ENCODE measurements around the gene UROC1.

Gene UROC1

DNA sequence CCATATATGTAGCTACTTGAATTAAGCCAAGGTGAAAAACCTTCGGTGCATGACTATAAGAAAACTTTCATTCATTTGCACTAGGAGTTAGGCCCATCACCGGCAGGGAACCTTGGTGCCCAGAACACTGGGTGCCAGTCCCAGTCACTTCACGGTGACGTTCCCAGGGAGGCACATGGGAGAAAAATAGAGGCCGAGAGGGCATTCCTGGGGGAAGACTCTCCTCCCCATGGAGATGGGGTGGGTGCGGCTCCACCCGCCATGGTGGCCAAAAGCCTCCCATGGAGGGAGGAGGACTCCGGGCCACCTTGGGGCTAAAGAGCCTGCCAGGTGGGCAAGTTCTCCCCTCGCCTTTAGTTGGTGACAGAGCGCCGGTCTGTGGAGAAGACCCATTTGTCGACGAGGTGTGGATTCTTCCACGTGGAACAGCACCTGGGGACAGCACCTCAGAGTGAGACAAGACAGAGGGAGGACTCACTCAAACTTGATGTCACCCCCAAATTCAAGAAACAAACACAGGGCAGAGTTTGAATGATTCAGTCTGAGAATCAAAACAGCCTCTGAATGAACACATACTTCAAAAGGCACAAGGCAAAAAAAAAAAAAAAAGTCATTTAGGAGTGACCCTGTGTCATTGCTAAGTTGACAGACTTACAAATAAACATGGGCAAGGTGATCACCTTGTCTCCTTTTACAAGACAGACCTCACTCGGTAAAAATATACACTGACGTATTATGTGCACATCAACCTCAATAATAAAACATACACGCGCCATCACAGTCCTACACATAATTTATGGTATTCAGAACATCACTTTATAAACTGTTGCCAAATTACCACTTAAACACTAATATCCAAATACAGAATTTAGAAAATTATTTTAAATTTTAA is 80.5 kb downstream of the UROC1 start:
- TF ChIP-seq, protein P1, sequence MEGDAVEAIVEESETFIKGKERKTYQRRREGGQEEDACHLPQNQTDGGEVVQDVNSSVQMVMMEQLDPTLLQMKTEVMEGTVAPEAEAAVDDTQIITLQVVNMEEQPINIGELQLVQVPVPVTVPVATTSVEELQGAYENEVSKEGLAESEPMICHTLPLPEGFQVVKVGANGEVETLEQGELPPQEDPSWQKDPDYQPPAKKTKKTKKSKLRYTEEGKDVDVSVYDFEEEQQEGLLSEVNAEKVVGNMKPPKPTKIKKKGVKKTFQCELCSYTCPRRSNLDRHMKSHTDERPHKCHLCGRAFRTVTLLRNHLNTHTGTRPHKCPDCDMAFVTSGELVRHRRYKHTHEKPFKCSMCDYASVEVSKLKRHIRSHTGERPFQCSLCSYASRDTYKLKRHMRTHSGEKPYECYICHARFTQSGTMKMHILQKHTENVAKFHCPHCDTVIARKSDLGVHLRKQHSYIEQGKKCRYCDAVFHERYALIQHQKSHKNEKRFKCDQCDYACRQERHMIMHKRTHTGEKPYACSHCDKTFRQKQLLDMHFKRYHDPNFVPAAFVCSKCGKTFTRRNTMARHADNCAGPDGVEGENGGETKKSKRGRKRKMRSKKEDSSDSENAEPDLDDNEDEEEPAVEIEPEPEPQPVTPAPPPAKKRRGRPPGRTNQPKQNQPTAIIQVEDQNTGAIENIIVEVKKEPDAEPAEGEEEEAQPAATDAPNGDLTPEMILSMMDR (IDR thresholded peaks at IDR 0.05; ENCODE audit: low read depth, low read length) = no peak
- no peak for DNase-seq (ENCODE audit: low read depth in 2 of 2)
- no peak overlapping the region for H3K4me3 ChIP-seq (replicated peaks in 1 of 2; ENCODE audit: low read depth in 2 of 2, low read length in 2 of 2)

DNA sequence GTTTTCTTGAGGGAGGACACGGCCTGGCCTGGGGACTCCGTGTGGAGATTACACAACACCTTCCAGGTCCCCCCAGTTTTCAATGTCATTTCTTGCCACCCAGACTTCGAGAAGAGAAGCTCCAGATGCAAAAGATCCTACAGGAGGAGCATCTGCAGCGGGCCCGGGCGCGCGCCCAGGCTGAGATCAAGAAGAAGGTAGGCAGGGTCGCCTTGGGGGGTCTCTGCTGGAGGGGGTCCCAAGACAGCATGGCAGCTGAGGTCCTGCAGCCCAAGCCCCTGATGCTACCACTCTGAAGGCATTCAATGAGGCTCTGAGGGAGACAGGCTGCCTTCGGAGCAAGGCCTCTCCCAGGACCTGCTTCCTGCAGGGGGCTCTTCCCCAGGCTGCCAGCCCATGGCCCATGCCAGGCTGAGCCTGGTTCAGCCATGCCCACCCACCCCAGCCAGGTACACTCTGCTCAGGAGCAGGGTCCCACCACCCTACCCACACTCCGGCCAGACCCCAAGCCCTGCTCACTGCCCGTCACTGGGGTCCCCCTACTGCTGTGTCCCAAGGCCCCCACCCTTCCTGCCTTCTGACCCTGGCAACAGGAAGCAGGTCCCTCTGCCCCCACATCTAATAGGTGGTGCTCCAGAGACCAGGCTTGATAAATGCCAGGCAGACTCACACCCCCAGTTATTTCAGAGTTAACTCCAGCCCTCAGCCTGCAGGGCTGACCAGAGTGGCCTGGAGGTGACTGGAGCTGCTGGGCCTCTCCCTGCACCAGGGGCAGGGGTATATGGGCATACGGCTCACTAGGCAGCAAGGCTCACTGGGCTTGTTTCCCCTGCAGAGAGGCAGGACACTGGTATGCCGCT is 81.9 kb downstream of the UROC1 start:
- H3K4me3 ChIP-seq (replicated peaks in 1 of 2; ENCODE audit: low read depth in 2 of 2, low read length in 2 of 2) = no peak overlapping the region
- TF ChIP-seq, protein P1 (IDR thresholded peaks at IDR 0.05; ENCODE audit: low read depth, low read length) = no peak
- DNase-seq (ENCODE audit: low read depth in 2 of 2) = no peak

DNA sequence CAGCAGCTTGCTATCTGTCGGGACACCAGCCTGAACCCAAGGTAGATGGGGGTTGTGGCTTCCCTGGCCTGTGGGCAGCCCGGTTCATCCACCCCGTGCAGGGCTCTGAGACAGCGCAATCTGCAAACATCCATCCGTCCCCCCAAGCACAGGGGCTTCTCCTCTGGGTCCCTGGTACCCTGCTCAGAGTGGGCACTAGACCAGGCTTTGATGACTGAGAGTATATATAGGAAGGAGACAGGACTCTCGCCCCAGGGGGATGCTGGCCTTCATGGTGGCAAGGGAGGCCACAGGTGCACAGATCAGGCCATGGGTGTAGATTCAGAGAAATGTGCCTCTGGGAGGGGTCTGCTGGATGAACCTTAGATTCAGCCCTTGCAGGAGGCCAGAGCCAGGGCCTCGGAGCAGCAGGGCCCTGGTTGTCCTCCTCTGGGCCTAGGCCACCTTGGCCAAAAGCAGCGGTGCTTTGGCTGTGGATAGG is 82.6 kb downstream of the UROC1 start:
- no peak overlapping the region for H3K4me3 ChIP-seq (replicated peaks in 1 of 2; ENCODE audit: low read depth in 2 of 2, low read length in 2 of 2)
- DNase-seq (ENCODE audit: low read depth in 2 of 2) = no peak
- TF ChIP-seq, protein P1 (IDR thresholded peaks at IDR 0.05; ENCODE audit: low read depth, low read length) = no peak

DNA sequence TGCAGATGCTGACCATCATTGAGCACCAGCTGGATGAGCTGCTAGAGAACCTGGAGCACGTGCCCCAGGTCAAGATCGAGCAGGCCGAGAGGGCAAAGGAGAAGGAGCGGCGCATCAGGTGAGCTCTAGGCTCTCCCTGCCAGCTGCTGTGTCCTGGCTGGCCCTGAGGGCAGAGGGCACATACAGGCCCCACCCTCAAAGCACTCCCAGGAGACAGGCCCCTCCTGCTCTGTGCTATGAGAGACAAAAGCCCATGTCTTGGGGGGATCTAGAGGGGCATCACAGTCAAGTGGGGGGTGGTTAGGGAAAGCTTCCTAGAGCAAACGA is 83.3 kb downstream of the UROC1 start:
- no peak for DNase-seq (ENCODE audit: low read depth in 2 of 2)
- no peak overlapping the region for H3K4me3 ChIP-seq (replicated peaks in 1 of 2; ENCODE audit: low read depth in 2 of 2, low read length in 2 of 2)
- TF ChIP-seq, protein P1 (IDR thresholded peaks at IDR 0.05; ENCODE audit: low read depth, low read length) = no peak

DNA sequence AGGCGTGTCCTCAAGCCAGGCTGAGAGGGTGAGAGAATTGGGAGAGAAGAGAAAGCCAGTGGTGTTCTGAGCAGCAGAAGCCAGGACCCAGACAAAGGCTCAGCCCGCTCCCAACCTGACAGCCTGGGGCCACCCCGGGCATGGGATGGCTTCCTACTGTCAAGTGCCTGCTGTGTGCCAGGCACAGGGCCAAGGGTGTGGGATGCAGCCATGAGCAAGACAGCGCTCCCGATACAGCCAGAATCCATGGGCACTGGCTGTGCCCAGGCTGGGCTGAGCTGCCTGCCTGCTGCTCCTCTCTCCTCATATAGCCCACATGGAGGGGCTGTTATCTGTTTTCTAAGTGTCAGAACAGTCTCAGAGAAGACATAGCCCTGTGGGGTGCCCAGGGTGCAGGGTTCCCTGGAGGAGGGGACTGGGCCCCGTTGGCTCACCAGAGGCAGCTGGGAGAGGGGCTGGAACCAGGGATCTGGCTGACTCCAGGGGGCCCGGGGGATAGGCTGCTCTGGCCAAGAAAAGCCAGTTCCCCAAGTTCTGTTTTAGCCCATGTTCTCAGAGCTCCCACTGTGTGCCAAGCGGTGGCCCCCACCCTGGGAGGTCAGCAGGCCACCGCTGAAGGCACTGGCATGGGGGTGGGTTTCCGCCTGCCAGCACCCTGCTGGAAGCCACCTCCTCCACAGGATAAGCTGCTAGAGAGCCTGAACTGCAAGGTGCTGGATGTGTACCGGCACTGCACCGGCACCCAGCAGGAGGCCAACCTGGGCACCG is 83.9 kb downstream of the UROC1 start:
- no peak overlapping the region for H3K4me3 ChIP-seq (replicated peaks in 1 of 2; ENCODE audit: low read depth in 2 of 2, low read length in 2 of 2)
- TF ChIP-seq, protein P1 (IDR thresholded peaks at IDR 0.05; ENCODE audit: low read depth, low read length) = no peak
- DNase-seq (ENCODE audit: low read depth in 2 of 2) = no peak

DNA sequence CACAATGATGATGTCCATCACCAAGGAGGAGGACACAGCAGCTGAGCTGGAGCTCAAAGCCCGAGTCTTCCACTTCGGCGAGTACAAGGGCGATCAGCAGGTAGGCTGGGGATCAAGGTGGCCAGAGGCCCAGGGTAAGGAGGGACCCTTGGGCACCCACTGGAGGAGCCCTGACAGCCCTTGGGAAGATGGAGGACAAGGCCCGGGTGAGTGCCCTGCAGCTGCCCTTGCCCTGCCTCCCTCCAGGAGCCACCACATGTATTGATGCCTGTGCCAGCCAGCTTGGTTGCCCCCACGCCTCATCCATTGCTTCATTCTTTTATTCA is 84.5 kb downstream of the UROC1 start:
- TF ChIP-seq, protein P1 (IDR thresholded peaks at IDR 0.05; ENCODE audit: low read depth, low read length) = no peak
- no peak for DNase-seq (ENCODE audit: low read depth in 2 of 2)
- no peak overlapping the region for H3K4me3 ChIP-seq (replicated peaks in 1 of 2; ENCODE audit: low read depth in 2 of 2, low read length in 2 of 2)
